ENCODE results near the gene RPTOR. TPM values are rescaled to one million over a fixed set of nuclear protein-coding genes. Genes with fewer than 3 reads are reported as not detected.

RPTOR gene
- total RNA-seq, 1 donor from 2014 or later = 32.0 TPM

DNA sequence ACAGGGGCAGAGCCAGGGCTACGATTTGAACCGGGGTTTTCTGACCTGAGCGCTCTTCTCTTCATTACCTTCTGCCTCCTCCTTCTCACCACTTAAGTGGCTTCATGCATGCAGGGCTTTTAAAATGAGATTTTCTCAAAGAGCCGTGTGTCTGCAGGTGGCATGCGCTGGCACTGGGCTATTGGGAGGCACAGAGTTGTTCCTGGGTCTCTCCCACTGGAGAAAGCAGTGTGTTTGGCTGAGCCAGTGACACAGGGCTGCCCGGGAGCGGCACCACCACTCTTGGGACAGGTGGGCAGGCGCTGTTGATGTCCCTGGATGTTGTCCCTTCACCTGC is 228.2 kb downstream of the RPTOR start:
- Histone ChIP-seq H3K4me3 (ENCODE audit: insufficient read depth, low read depth, low read length) (no peak overlapping the region), H3K4me2 (ENCODE audit: low read length) (no peak overlapping the region), H3K27me3 (ENCODE audit: insufficient read depth, low read length) (no peaks in the 10 kb centered on the region), H2AFZ (ENCODE audit: low read depth, low read length) (no peak overlapping the region), H3K27ac (ENCODE audit: low read depth, low read length) (no peak overlapping the region), H3K36me3 (ENCODE audit: insufficient read depth, low read length) (peaks cover 2% of the 10 kb centered on the region), H3K79me2 (ENCODE audit: insufficient read depth, low read length) (no peaks in the 10 kb centered on the region), H3K9me3 (ENCODE audit: insufficient read depth, low read depth, low read length) (no peaks in the 10 kb centered on the region), H3K4me1 (ENCODE audit: insufficient read depth, low read length) (peaks cover 9% of the 10 kb centered on the region), H4K20me1 (ENCODE audit: insufficient read depth, low read length) (no peaks in the 10 kb centered on the region), H3K9ac (ENCODE audit: low read length) (no peak overlapping the region)
- no peak for FAIRE-seq
- Mint-ChIP-seq H3K4me1 (ENCODE audit: low read depth, unreplicated experiment) (no peaks in the 10 kb centered on the region), H3K27ac (ENCODE audit: unreplicated experiment) (no peak overlapping the region), H3K36me3 (ENCODE audit: low read depth, unreplicated experiment) (peaks cover 16% of the 10 kb centered on the region), H3K4me3 (ENCODE audit: unreplicated experiment) (no peak overlapping the region), H3K27me3 (ENCODE audit: low read depth, unreplicated experiment) (no peaks in the 10 kb centered on the region), H3K9me3 (ENCODE audit: unreplicated experiment) (peaks cover 1% of the 10 kb centered on the region)
- no peak for DNase-seq (ENCODE audit: low read depth)
- TF ChIP-seq, protein P1, sequence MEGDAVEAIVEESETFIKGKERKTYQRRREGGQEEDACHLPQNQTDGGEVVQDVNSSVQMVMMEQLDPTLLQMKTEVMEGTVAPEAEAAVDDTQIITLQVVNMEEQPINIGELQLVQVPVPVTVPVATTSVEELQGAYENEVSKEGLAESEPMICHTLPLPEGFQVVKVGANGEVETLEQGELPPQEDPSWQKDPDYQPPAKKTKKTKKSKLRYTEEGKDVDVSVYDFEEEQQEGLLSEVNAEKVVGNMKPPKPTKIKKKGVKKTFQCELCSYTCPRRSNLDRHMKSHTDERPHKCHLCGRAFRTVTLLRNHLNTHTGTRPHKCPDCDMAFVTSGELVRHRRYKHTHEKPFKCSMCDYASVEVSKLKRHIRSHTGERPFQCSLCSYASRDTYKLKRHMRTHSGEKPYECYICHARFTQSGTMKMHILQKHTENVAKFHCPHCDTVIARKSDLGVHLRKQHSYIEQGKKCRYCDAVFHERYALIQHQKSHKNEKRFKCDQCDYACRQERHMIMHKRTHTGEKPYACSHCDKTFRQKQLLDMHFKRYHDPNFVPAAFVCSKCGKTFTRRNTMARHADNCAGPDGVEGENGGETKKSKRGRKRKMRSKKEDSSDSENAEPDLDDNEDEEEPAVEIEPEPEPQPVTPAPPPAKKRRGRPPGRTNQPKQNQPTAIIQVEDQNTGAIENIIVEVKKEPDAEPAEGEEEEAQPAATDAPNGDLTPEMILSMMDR (IDR thresholded peaks at IDR 0.05; ENCODE audit: insufficient read depth, low read depth, low read length) = no peak
- no peak for TF ChIP-seq EZH2 (IDR thresholded peaks at IDR 0.05; ENCODE audit: insufficient read depth, low read length)

DNA sequence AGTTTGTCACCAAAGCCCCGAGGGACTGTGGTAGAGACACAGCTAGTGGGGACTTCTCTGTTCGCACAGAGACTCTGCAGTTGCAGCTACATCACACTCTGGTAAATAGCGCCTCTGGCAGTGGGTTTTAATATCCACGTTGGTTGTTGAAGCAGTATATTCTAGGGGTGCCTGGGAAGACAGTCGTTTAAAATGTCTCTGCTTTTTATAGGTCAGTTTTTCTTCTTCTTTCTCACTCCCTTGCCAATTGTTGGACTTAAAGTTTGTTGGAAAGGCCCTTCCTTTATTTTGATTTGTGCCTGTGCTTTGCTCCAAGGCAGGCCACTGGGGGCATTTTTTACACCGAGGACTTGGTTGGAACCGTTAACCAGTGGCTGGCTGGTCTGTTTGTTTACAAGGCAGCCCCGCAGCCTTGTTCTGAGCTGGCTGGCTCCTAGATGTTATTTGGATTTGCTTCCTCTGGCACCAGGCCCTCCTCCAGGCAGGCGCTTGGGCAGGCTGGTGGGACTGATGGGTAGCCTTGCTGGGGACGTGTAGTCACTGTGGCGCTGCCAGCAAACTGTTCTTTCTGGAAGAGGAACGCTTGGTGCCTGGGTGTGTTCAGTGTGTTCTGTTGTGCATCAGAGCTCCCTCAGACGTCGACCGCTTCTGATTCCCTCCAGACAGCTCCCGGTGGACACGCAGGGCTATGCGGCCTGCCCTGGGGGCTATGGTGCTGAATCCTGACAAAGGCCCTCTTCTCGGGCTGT is 228.8 kb downstream of the RPTOR start:
- H3K27me3 Mint-ChIP-seq (ENCODE audit: low read depth, unreplicated experiment) = no peaks in the 10 kb centered on the region
- Histone ChIP-seq H3K9me3 (ENCODE audit: insufficient read depth, low read depth, low read length) (no peaks in the 10 kb centered on the region), H3K4me1 (ENCODE audit: insufficient read depth, low read length) (peaks cover 9% of the 10 kb centered on the region), H3K27me3 (ENCODE audit: insufficient read depth, low read length) (no peaks in the 10 kb centered on the region), H2AFZ (ENCODE audit: low read depth, low read length) (no peak overlapping the region), H4K20me1 (ENCODE audit: insufficient read depth, low read length) (no peaks in the 10 kb centered on the region), H3K36me3 (ENCODE audit: insufficient read depth, low read length) (peaks cover 2% of the 10 kb centered on the region), H3K4me2 (ENCODE audit: low read length) (peak overlapping the region; percentile 28), H3K9ac (ENCODE audit: low read length) (no peak overlapping the region), H3K79me2 (ENCODE audit: insufficient read depth, low read length) (no peaks in the 10 kb centered on the region), H3K27ac (ENCODE audit: low read depth, low read length) (no peak overlapping the region), H3K4me3 (ENCODE audit: insufficient read depth, low read depth, low read length) (no peak overlapping the region)
- peaks cover 1% of the 10 kb centered on the region for H3K9me3 Mint-ChIP-seq (ENCODE audit: unreplicated experiment)
- FAIRE-seq = no peak
- DNase-seq (ENCODE audit: low read depth) = no peak
- H3K4me1 Mint-ChIP-seq (ENCODE audit: low read depth, unreplicated experiment) = no peaks in the 10 kb centered on the region
- peaks cover 19% of the 10 kb centered on the region for H3K36me3 Mint-ChIP-seq (ENCODE audit: low read depth, unreplicated experiment)
- TF ChIP-seq, protein P1 (IDR thresholded peaks at IDR 0.05; ENCODE audit: insufficient read depth, low read depth, low read length) = no peak
- no peak for TF ChIP-seq EZH2 (IDR thresholded peaks at IDR 0.05; ENCODE audit: insufficient read depth, low read length)
- H3K4me3 Mint-ChIP-seq (ENCODE audit: unreplicated experiment) = no peak overlapping the region
- no peak overlapping the region for H3K27ac Mint-ChIP-seq (ENCODE audit: unreplicated experiment)

DNA sequence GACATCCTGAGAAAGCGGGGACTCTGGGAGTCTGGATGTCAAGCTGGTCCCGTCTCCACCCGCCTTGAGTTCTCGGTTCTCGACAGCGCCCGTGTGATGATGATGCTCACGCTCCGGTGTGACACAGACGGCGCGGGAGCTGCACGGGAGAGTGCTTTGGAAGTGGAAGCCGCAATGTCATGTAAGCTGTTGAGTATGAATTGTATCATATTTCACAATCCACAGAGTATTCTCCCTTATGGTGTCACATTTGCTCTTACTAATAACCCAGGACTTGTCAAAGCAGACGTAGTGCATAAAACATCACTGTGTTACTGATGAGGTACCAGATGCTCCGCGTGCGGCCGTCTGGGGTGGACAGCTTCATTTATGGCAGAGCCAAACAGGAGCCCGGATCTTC is 229.5 kb downstream of the RPTOR start:
- no peak overlapping the region for H2AFZ ChIP-seq (ENCODE audit: low read depth, low read length)
- Mint-ChIP-seq H3K4me1 (ENCODE audit: low read depth, unreplicated experiment) (no peaks in the 10 kb centered on the region), H3K27ac (ENCODE audit: unreplicated experiment) (no peak overlapping the region), H3K9me3 (ENCODE audit: unreplicated experiment) (peaks cover 1% of the 10 kb centered on the region), H3K27me3 (ENCODE audit: low read depth, unreplicated experiment) (no peaks in the 10 kb centered on the region), H3K4me3 (ENCODE audit: unreplicated experiment) (no peak overlapping the region), H3K36me3 (ENCODE audit: low read depth, unreplicated experiment) (peaks cover 22% of the 10 kb centered on the region)
- H3K36me3 ChIP-seq (ENCODE audit: insufficient read depth, low read length) = peaks cover 2% of the 10 kb centered on the region
- no peak overlapping the region for H3K9ac ChIP-seq (ENCODE audit: low read length)
- no peak overlapping the region for H3K4me3 ChIP-seq (ENCODE audit: insufficient read depth, low read depth, low read length)
- TF ChIP-seq, protein P1 (IDR thresholded peaks at IDR 0.05; ENCODE audit: insufficient read depth, low read depth, low read length) = no peak
- no peak for TF ChIP-seq EZH2 (IDR thresholded peaks at IDR 0.05; ENCODE audit: insufficient read depth, low read length)
- H3K9me3 ChIP-seq (ENCODE audit: insufficient read depth, low read depth, low read length) = no peaks in the 10 kb centered on the region
- FAIRE-seq (no peak), DNase-seq (ENCODE audit: low read depth) (no peak)
- H4K20me1 ChIP-seq (ENCODE audit: insufficient read depth, low read length) = no peaks in the 10 kb centered on the region
- no peak overlapping the region for H3K4me2 ChIP-seq (ENCODE audit: low read length)
- no peaks in the 10 kb centered on the region for H3K27me3 ChIP-seq (ENCODE audit: insufficient read depth, low read length)
- no peaks in the 10 kb centered on the region for H3K79me2 ChIP-seq (ENCODE audit: insufficient read depth, low read length)
- H3K4me1 ChIP-seq (ENCODE audit: insufficient read depth, low read length) = peaks cover 9% of the 10 kb centered on the region
- H3K27ac ChIP-seq (ENCODE audit: low read depth, low read length) = no peak overlapping the region
